Activated naive CD4-positive, alpha-beta T cell treated with anti-CD3 and anti-CD28 coated beads, Interleukin-2, amount 50 U/mL, for 72 hours (primary cell): ENCODE data around the gene TMEM61. TPM values are rescaled to one million over a fixed set of nuclear protein-coding genes. Genes with fewer than 3 reads are reported as not detected.
A peak's percentile ranks its signal among the peaks of the same experiment; 100 is the strongest.

Experiments
- ATAC-seq, 2 donors: fragments of 150-1000 bp; cut with Tn5 transposase; 2 replicates each; pipeline ENCODE4 v1.10.0; 2021; ENCODE audit warnings: mild to moderate bottlenecking in 2 of 2, moderate library complexity in 2 of 2
- DNase-seq, 2 donors: peaks; one replicate each; pipeline ENCODE4 v3.0.0; 2021 to 2022; ENCODE audit warnings: low spot score in 2 of 2
- H3K27ac Mint-ChIP-seq, 2 donors: one replicate each; pipeline ENCODE4 v1.8.0; 2022; ENCODE audit warnings: mild to moderate bottlenecking in 2 of 2, mixed read lengths in 2 of 2
- H3K36me3 Mint-ChIP-seq, 2 donors: one replicate each; pipeline ENCODE4 v1.8.0; 2022; ENCODE audit warnings: mixed read lengths in 2 of 2
- H3K9me3 Mint-ChIP-seq, 2 donors: one replicate each; pipeline ENCODE4 v1.8.0; 2022; ENCODE audit warnings: mixed read lengths in 2 of 2
- total RNA-seq, 2 donors: library from RNA; stranded (reverse); gene quantifications; one replicate each; pipeline ENCODE4 v1.2.3, GENCODE V29; 2022

The TMEM61 gene
- total RNA-seq, 2 donors from 2014 or later, result 0.23 TPM; not detected in 1

DNA sequence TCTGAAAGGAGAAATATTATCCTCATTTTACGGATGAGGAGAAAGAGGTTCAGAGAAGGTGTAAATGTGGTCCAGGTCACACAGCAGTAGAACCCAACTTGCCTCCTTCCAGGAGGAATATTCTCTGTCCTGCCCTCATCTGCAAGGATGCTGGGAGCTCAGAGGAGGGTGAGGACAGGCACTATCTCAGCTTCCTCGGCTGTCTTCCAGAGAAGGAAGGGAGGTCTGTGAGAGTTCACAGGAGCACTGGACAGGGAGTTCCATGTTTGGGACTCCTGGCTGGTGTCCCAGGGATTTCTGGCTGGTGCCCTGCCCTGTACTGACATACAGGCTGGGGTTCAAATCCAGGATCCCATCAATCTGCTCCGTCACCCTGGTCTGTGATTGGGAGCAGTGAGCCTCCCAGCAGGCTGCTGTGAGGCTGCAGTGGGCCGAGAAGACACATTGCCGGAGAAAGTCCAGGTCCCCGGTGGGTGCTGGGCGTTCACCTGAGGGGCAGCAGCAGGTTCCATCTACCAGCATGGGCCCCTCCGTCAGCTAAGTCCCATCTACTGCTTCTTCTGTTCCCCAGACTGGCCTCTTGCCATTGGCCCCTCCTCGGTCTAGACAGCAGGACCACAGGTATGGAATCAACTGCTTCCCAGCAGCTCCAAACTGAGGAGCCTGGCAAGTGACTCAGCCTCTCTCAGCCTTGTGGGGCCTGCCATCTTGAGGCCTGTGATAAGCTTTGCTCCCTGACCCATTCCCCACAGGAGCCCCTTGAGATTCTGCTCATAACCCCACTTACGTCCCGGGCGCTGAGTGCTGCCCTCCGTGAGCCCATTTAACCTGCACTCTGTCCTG lies 9.8 kb downstream of the TMEM61 start:
- ATAC-seq, result no peak
- Mint-ChIP-seq H3K9me3 (no peaks in the 10 kb centered on the region), H3K36me3 (no peaks in the 10 kb centered on the region), H3K27ac (no peak overlapping the region)
- DNase-seq, result no peak

- Mint-ChIP-seq H3K36me3 (no peaks in the 10 kb centered on the region), H3K9me3 (no peaks in the 10 kb centered on the region), H3K27ac (peak overlapping the region in 1 of 2 donors; percentile 22)
- DNase-seq (no peak), ATAC-seq (no peak)
These were observed 10.5 kb downstream of the TMEM61 start for GRCh38 chr1:54990916-54991315.

GRCh38 chr1:54991939-54992338 lies 11.5 kb downstream of the TMEM61 start:
- ATAC-seq, result no peak
- Mint-ChIP-seq H3K9me3 (no peaks in the 10 kb centered on the region), H3K27ac (no peak overlapping the region), H3K36me3 (no peaks in the 10 kb centered on the region)
- DNase-seq, result no peak

DNA sequence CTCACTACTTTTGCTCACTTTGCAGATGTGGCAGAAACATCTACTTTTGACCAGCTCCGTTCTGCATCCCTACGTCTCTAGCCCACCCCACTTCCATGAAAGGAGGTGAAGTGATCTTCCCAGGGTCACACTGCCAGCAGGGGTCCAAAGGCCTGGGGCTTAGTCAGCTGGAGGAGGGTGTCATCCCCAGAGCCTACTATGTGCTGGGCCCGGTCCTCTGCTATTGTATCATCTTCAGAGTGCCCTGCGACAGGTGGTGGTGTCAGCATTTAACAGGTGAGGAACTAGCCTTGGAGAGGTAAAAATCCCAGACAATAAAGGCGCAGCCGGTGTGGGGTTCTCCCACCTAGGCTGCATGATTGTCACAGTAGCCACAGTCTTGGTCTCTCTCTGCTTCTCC lies 12.7 kb downstream of the TMEM61 start:
- DNase-seq (no peak), ATAC-seq (no peak)
- Mint-ChIP-seq H3K36me3 (no peaks in the 10 kb centered on the region), H3K9me3 (no peaks in the 10 kb centered on the region), H3K27ac (no peak overlapping the region)

DNA sequence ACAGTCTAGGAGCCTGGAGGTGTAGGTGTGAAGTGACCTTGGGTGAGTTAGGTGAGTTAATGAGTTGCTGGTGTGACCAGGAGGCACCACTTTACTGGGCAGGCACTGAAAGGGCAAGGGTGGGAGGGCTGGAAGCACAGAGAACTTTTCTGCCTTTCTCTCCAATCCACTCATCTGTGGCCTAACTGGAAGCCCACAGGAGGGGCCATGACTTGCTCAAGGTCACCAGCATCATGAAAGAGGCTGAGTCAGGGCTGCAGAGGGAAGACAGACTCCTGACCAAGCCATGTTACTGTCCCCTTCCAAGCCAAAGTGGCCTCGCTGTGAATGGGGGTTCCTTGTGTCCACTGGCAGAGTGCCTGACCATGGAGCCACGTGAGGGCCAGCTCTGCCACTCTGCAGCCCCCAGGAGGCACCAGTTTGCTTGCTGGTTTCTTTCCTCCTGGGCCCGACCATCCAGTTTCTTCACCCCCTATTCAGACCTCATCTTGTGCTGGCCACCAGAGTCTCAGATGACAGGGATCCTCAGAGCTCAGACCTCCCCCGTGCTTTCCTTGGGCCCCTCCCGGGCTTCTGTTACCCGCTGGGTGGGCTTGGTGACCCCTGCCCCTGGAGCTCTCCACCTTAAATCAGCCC lies 14.0 kb downstream of the TMEM61 start:
- no peak for ATAC-seq
- no peak for DNase-seq
- Mint-ChIP-seq H3K9me3 (no peaks in the 10 kb centered on the region), H3K27ac (no peak overlapping the region), H3K36me3 (no peaks in the 10 kb centered on the region)

DNA sequence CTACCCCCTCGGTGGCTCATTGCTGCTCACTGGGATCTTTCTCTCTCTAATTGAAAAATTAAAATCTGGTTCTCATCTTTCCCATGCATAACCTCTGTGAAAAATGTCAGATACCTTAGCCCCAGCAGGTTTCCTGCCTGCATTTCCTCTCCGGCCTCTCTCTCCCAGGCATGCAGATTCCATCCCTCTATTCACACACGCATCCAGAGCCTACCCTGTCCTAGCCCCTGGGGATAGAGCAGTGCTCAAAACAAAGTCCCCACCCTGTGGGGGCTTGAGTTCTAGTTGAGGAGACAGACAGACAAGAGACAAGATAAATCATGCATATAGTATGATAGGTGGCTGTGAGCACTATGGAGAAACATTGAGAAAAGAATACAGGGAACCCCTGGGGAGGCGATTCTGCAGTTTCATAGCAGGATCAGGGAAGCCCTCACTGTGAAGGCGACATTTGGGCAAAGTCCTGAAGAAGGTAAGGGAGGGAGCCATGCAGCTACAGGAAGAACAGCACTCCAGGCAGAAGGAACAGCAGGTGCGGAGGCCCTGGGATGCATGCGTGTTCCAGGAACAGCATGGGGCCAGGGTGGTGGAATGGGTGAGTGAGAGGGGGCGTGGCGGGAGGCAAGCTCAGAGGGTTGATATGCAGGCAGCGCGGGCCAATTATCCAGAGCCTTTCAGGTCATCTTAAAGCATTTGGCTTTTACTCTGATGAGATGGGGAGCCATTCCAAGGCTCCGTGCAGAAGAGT lies 14.8 kb downstream of the TMEM61 start:
- H3K36me3 Mint-ChIP-seq, result no peaks in the 10 kb centered on the region
- DNase-seq, result no peak
- H3K9me3 Mint-ChIP-seq, result no peaks in the 10 kb centered on the region
- H3K27ac Mint-ChIP-seq, result no peak overlapping the region
- ATAC-seq, result no peak

GRCh38 chr1:54995835-54996234 lies 15.4 kb downstream of the TMEM61 start:
- Mint-ChIP-seq H3K36me3 (no peaks in the 10 kb centered on the region), H3K27ac (no peak overlapping the region), H3K9me3 (no peaks in the 10 kb centered on the region)
- peak; percentile 59 to 65 for ATAC-seq
- DNase-seq, result no peak

DNA sequence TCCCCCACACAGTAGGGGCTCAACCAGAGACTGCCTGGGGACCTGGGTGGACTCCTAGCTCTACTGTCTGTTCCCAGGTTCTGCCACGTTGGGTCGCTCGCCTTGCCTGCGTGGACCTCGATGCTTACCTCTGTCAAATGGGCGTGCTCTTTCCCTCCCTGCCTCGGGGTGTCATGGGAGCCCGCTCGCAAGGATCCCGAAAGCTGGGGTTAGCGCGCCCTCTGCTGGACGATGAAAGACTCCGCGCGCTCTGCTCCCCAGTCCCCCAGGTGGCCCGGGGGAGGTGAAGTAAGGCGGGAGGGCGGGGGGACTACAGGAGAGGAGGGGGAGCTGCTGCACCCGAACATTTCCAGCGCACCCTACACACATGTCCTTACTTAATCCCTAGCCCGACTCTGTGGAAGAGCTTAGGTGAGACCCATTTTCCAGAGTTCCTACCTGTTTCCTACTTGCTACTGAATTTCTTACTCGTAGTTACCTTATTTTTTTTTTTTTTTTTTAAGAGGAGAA lies 16.0 kb downstream of the TMEM61 start:
- no peaks in the 10 kb centered on the region for H3K36me3 Mint-ChIP-seq
- peak; percentile 87 to 96 for ATAC-seq

GRCh38 chr1:54996869-54997710 lies 16.7 kb downstream of the TMEM61 start:
- H3K9me3 Mint-ChIP-seq, result no peaks in the 10 kb centered on the region
- DNase-seq (no peak), ATAC-seq (peak; percentile 18 to 48)
- H3K27ac Mint-ChIP-seq, result no peak overlapping the region
- no peaks in the 10 kb centered on the region for H3K36me3 Mint-ChIP-seq

More for the DNA sequence above, 16.0 kb downstream of the TMEM61 start:
- no peak overlapping the region for H3K27ac Mint-ChIP-seq
- no peaks in the 10 kb centered on the region for H3K9me3 Mint-ChIP-seq
- DNase-seq, result peak; percentile 72 to 93

- Mint-ChIP-seq H3K9me3 (no peaks in the 10 kb centered on the region), H3K36me3 (no peaks in the 10 kb centered on the region), H3K27ac (no peak overlapping the region)
- ATAC-seq (no peak), DNase-seq (no peak)
These were observed 17.2 kb downstream of the TMEM61 start for GRCh38 chr1:54997711-54997986.

DNA sequence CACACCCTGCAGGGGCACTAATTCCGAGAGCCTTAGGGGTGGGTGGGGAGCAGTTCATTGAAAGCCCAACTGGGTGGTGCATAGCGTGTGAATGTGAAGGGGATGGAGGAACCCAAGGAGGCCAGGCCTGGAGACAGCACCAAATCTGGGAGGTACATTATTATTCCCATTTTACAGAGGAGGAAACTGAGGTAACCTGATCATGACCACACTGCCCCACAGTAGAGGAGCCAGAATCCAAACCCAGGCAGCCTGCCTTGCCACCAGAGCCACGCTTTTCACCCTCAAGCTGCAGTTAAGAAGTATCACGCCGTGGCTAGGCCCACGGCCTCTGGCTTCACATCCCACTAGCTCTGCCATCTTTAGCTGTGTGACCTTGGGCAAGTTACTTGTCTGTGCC lies 17.7 kb downstream of the TMEM61 start:
- no peak for ATAC-seq
- H3K27ac Mint-ChIP-seq, result no peak overlapping the region
- no peaks in the 10 kb centered on the region for H3K36me3 Mint-ChIP-seq
- DNase-seq, result no peak
- H3K9me3 Mint-ChIP-seq, result no peaks in the 10 kb centered on the region

DNA sequence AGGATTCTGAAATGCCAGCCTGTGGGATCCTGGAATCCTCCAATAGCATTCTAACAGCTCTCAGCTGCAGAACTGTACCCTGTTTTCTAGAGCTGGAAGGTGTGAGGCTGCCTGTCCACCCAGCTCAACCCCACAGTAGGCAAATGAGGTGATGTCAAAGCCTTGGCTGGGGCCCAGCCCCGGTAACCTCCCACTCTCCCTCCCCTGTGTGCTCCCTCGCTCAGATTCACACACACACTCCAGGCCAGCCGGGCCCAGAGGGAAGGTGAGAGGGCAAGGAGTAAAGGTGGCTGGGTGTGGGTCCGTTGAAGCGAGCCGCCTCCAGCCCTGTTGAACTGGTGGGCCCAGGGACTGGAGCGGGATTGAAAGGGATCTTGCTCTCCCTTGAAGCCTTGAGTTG lies 18.2 kb downstream of the TMEM61 start, which contains the start of gene BSND:
Gene BSND (plus strand): TSS at position 257 of the 400 bp plus-strand sequence. CDS start 254 bp downstream, outside the sequence.
- no peaks in the 10 kb centered on the region for H3K36me3 Mint-ChIP-seq
- no peak within 1 kb of the TSS for H3K27ac Mint-ChIP-seq
- no peak for DNase-seq
- ATAC-seq, result no peak
- no peaks in the 10 kb centered on the region for H3K9me3 Mint-ChIP-seq

DNA sequence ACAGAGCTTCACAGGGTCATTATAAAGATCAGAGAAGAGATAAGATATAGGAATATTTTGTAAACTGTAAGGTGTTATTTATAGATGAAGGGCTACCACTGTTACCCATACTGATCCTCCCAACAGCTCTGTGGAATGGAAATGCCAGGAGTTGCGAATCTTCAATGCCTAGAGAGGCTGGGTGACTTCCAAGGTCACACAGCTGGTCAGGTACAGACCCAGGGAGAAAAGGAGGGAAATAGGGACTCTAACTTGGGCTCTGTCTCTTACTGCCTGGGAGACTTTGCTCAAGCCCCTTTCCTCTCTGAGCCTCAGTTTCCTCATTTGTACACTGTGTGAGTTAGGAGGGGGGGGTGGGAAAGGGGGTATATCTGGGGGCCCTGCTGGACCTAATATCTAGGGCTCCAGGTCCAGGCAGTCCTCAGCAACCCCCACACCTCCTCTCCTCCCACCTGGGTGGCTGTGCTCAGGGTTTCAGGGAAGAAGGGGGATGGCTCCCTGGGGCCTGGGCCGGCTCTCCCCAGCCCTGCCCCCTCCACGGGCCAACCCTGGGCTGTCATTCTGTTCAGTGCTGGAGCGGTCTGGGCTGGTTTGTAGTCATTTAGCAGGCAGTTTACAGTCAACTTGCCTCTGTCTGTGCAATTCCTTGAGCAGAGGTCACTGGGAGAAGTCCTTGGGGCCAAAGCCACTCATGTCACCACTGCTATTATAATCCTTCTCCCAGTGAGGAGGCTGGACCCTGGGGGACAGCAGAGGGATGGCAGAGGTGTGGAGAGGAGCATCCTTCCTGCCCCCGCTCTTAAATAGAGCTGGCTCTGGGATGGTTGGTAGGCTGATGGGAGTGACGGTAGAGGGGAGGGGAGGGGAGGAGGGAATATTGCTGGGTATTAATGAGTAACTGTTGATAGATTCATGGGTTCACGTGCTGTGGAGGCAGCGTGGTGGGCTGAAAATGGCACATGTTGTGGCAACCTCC lies 20.0 kb downstream of the TMEM61 start:
- H3K27ac Mint-ChIP-seq, result no peak overlapping the region
- H3K9me3 Mint-ChIP-seq, result no peaks in the 10 kb centered on the region
- ATAC-seq, result no peak
- H3K36me3 Mint-ChIP-seq, result no peaks in the 10 kb centered on the region
- DNase-seq, result no peak

GRCh38 chr1:55001311-55001710 lies 20.9 kb downstream of the TMEM61 start:
- ATAC-seq (no peak), DNase-seq (no peak)
- no peak overlapping the region for H3K27ac Mint-ChIP-seq
- H3K36me3 Mint-ChIP-seq, result no peaks in the 10 kb centered on the region
- H3K9me3 Mint-ChIP-seq, result no peaks in the 10 kb centered on the region

- Mint-ChIP-seq H3K36me3 (no peaks in the 10 kb centered on the region), H3K9me3 (no peaks in the 10 kb centered on the region), H3K27ac (no peak overlapping the region)
- DNase-seq, result no peak
- ATAC-seq, result no peak
These were observed 22.3 kb downstream of the TMEM61 start for GRCh38 chr1:55002686-55003085.
